H9 (cell line): Measurements from ENCODE around the gene PCBP2. TPM values are rescaled to one million over a fixed set of nuclear protein-coding genes. Genes with fewer than 3 reads are reported as not detected.

Experiments
- DNase-seq: peaks from one replicate; pipeline ENCODE4 v3.0.0-alpha.2; 2017
- H2AFZ ChIP-seq: one replicate; pipeline ENCODE4 v1.6.1; 2013; ENCODE audit warnings: mild to moderate bottlenecking, low read length, control low read depth, moderate library complexity
- H2AK5ac ChIP-seq: 2 replicates; pipeline ENCODE4 v1.6.1; 2013; ENCODE audit warnings: low read length, control low read depth, mixed read lengths; ENCODE audit not compliant: insufficient read length
- H2BK120ac ChIP-seq: one replicate; pipeline ENCODE4 v1.6.1; 2013; ENCODE audit warnings: low read depth, mild to moderate bottlenecking, low read length, control low read depth, inconsistent platforms; ENCODE audit not compliant: poor library complexity, severe bottlenecking
- H2BK12ac ChIP-seq: 2 replicates; pipeline ENCODE4 v1.6.1; 2013; ENCODE audit warnings: low read length, control low read depth, mixed read lengths, low read depth; ENCODE audit not compliant: insufficient read length
- H2BK15ac ChIP-seq: 2 replicates; pipeline ENCODE4 v1.6.1; 2013; ENCODE audit warnings: low read depth, low read length, control low read depth
- H2BK20ac ChIP-seq: one replicate; pipeline ENCODE4 v1.6.1; 2013; ENCODE audit warnings: low read depth, mild to moderate bottlenecking, low read length, control low read depth, inconsistent platforms; ENCODE audit not compliant: poor library complexity, severe bottlenecking
- H2BK5ac ChIP-seq: 2 replicates; pipeline ENCODE4 v1.6.1; 2013; ENCODE audit warnings: low read length, control low read depth, mixed read lengths; ENCODE audit not compliant: insufficient read length
- H3K14ac ChIP-seq: 2 replicates; pipeline ENCODE4 v1.6.1; 2013; ENCODE audit warnings: low read length, control low read depth; ENCODE audit not compliant: insufficient read depth
- H3K18ac ChIP-seq: 2 replicates; pipeline ENCODE4 v1.6.1; 2013; ENCODE audit warnings: low read depth, mild to moderate bottlenecking, mixed read lengths, low read length, control low read depth; ENCODE audit not compliant: insufficient read length
- H3K23ac ChIP-seq: 2 replicates; pipeline ENCODE4 v1.6.1; 2013; ENCODE audit warnings: low read length, control low read depth, mixed read lengths, low read depth; ENCODE audit not compliant: insufficient read length
- H3K23me2 ChIP-seq: 2 replicates; pipeline ENCODE4 v1.6.1; 2013; ENCODE audit warnings: low read depth, mild to moderate bottlenecking, mixed read lengths, low read length, control low read depth; ENCODE audit not compliant: insufficient read length, poor library complexity, severe bottlenecking
- H3K27ac ChIP-seq: 2 replicates; pipeline ENCODE4 v1.5.1; 2013; ENCODE audit warnings: low read length, control low read depth, mixed read lengths, low read depth; ENCODE audit not compliant: insufficient read length
- H3K27me3 ChIP-seq: 2 replicates; pipeline ENCODE4 v1.6.1; 2013; ENCODE audit warnings: low read length, control low read depth, inconsistent platforms; ENCODE audit not compliant: insufficient read depth
- H3K4ac ChIP-seq: 2 replicates; pipeline ENCODE4 v1.6.1; 2013; ENCODE audit warnings: low read depth, mild to moderate bottlenecking, control low read depth, inconsistent platforms, low read length, moderate library complexity
- H3K4me1 ChIP-seq: 2 replicates; pipeline ENCODE4 v1.6.1; 2013; ENCODE audit warnings: low read length, control low read depth, inconsistent platforms; ENCODE audit not compliant: insufficient read depth
- H3K4me2 ChIP-seq: 2 replicates; pipeline ENCODE4 v1.6.1; 2013; ENCODE audit warnings: low read length, control low read depth, mixed read lengths; ENCODE audit not compliant: insufficient read length, insufficient read depth
- H3K56ac ChIP-seq: 2 replicates; pipeline ENCODE4 v1.6.1; 2013; ENCODE audit warnings: low read depth, mild to moderate bottlenecking, mixed read lengths, low read length, control low read depth; ENCODE audit not compliant: insufficient read length
- H3K79me1 ChIP-seq: 2 replicates; pipeline ENCODE4 v1.6.1; 2013; ENCODE audit warnings: low read depth, mild to moderate bottlenecking, moderate library complexity, low read length, control low read depth, inconsistent platforms; ENCODE audit not compliant: insufficient read depth, poor library complexity, severe bottlenecking
- H3K79me2 ChIP-seq: 2 replicates; pipeline ENCODE4 v1.6.1; 2013; ENCODE audit warnings: low read length, control low read depth, inconsistent platforms; ENCODE audit not compliant: insufficient read depth
- H3K9ac ChIP-seq: 2 replicates; pipeline ENCODE4 v1.6.1; 2013; ENCODE audit warnings: low read length, control low read depth, mixed read lengths; ENCODE audit not compliant: insufficient read length; ENCODE audit errors: extremely low read depth
- H3K9me3 ChIP-seq: one replicate; pipeline ENCODE4 v1.6.1; 2013; ENCODE audit warnings: low read depth, low read length, inconsistent platforms; ENCODE audit not compliant: control insufficient read depth
- H3T11ph ChIP-seq: one replicate; pipeline ENCODE4 v1.6.1; 2013; ENCODE audit warnings: mild to moderate bottlenecking, low read length, control low read depth, inconsistent platforms
- H4K20me1 ChIP-seq: one replicate; pipeline ENCODE4 v1.6.1; 2013; ENCODE audit not compliant: control insufficient read depth, insufficient read length, insufficient read depth
- H4K5ac ChIP-seq: 2 replicates; pipeline ENCODE4 v1.6.1; 2013; ENCODE audit warnings: low read depth, mild to moderate bottlenecking, mixed read lengths, low read length, control low read depth; ENCODE audit not compliant: insufficient read length
- H4K8ac ChIP-seq: replicated peaks from 2 replicates; pipeline ENCODE4 v1.6.1; 2013; ENCODE audit warnings: low read length, control low read depth, mixed read lengths, low read depth; ENCODE audit not compliant: insufficient read length
- H4K91ac ChIP-seq: 2 replicates; pipeline ENCODE4 v1.6.1; 2013; ENCODE audit warnings: low read depth, mild to moderate bottlenecking, moderate library complexity, mixed read lengths, low read length, control low read depth; ENCODE audit not compliant: insufficient read length
- H3K27ac Mint-ChIP-seq, 3 experiments: 2 replicates in 2 of 3; 3 replicates in 1 of 3; pipeline ENCODE4 v1.8.0; 2020 to 2021; ENCODE audit warnings: mixed read lengths in 3 of 3, mild to moderate bottlenecking in 1 of 3, moderate library complexity in 1 of 3
- H3K27me3 Mint-ChIP-seq: 2 replicates; pipeline ENCODE4 v1.8.0; 2021; ENCODE audit warnings: low read depth, mild to moderate bottlenecking, moderate library complexity, mixed read lengths
- H3K36me3 Mint-ChIP-seq, 3 experiments: 2 replicates in 2 of 3; 3 replicates in 1 of 3; pipeline ENCODE4 v1.8.0; 2020 to 2021; ENCODE audit warnings: low read depth in 3 of 3, mixed read lengths in 3 of 3; ENCODE audit not compliant: insufficient read depth in 1 of 3
- H3K4me1 Mint-ChIP-seq, 2 experiments: 2 replicates each; pipeline ENCODE4 v1.8.0; 2020; ENCODE audit warnings: mixed read lengths in 2 of 2
- H3K4me3 Mint-ChIP-seq, 2 experiments: 2 replicates in 1 of 2; 3 replicates in 1 of 2; pipeline ENCODE4 v1.8.0; 2020 to 2021; ENCODE audit warnings: mild to moderate bottlenecking in 2 of 2, mixed read lengths in 2 of 2, moderate library complexity in 1 of 2
- H3K9me3 Mint-ChIP-seq, 2 experiments: 2 replicates in 1 of 2; 3 replicates in 1 of 2; pipeline ENCODE4 v1.8.0; 2020; ENCODE audit warnings: mild to moderate bottlenecking in 2 of 2, mixed read lengths in 2 of 2, moderate library complexity in 1 of 2
- WGBS: extraction: QIAGEN DNeasy Blood & Tissue Kit; methylation state at CpG from one replicate; pipeline ENCODE4 v1.1.7; 2013; ENCODE audit warnings: missing lambda C conversion rate, low lambda C conversion rate, mixed read lengths; ENCODE audit not compliant: insufficient read length; ENCODE audit errors: extremely low coverage; 5-methylcytosine and 5-hydroxymethylcytosine counted together
- total RNA-seq: library from RNA; stranded (reverse); gene quantifications from 2 replicates; pipeline ENCODE4 v1.2.1, GENCODE V29; 2021
- TF ChIP-seq, protein P1 (sequence below): fragments of 200-600 bp; sonication (generic); conservative IDR thresholded peaks from 3 replicates; pipeline ENCODE4 v1.8.0; 2021; ENCODE audit warnings: antibody characterized with exemption, mild to moderate bottlenecking

PCBP2 gene
- total RNA-seq, 1 experiment from 2014 or later: 1,207 TPM

- Mint-ChIP-seq H3K36me3 (peaks cover 83 to 99% (median 98%) of the 10 kb centered on the region in 3 experiments), H3K27me3 (no peaks in the 10 kb centered on the region), H3K27ac (peak overlapping the region in 2 of 3 experiments; percentile 15 to 92; a peak in 4 of 7 replicates), H3K9me3 (no peaks in the 10 kb centered on the region), H3K4me1 (peaks cover 47 to 71% of the 10 kb centered on the region in 2 experiments), H3K4me3 (no peak overlapping the region; a peak in 1 of 5 replicates)
- TF ChIP-seq, protein P1, sequence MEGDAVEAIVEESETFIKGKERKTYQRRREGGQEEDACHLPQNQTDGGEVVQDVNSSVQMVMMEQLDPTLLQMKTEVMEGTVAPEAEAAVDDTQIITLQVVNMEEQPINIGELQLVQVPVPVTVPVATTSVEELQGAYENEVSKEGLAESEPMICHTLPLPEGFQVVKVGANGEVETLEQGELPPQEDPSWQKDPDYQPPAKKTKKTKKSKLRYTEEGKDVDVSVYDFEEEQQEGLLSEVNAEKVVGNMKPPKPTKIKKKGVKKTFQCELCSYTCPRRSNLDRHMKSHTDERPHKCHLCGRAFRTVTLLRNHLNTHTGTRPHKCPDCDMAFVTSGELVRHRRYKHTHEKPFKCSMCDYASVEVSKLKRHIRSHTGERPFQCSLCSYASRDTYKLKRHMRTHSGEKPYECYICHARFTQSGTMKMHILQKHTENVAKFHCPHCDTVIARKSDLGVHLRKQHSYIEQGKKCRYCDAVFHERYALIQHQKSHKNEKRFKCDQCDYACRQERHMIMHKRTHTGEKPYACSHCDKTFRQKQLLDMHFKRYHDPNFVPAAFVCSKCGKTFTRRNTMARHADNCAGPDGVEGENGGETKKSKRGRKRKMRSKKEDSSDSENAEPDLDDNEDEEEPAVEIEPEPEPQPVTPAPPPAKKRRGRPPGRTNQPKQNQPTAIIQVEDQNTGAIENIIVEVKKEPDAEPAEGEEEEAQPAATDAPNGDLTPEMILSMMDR: no peak
- no peak overlapping the region for H3K4me2 ChIP-seq
- H3K18ac ChIP-seq: no peak overlapping the region
- no peak overlapping the region for H3K23ac ChIP-seq
- H3T11ph ChIP-seq: no peak overlapping the region
- H3K56ac ChIP-seq: no peak overlapping the region
- no peaks in the 10 kb centered on the region for H3K9me3 ChIP-seq
- no peaks in the 10 kb centered on the region for H3K27me3 ChIP-seq
- no peak overlapping the region for H2AFZ ChIP-seq
- H3K4ac ChIP-seq: no peak overlapping the region
- WGBS: no CpG with 5 or more reads among the region's 11 CpGs
- no peak overlapping the region for H2AK5ac ChIP-seq
- no peak for DNase-seq
- H3K23me2 ChIP-seq: no peaks in the 10 kb centered on the region
- H4K8ac ChIP-seq: no peak overlapping the region
- H2BK12ac ChIP-seq: no peak overlapping the region
- H4K20me1 ChIP-seq: no peaks in the 10 kb centered on the region
- H2BK120ac ChIP-seq: no peak overlapping the region
- H4K5ac ChIP-seq: no peak overlapping the region
- H3K9ac ChIP-seq: no peak overlapping the region
- no peak overlapping the region for H2BK15ac ChIP-seq
- H3K79me2 ChIP-seq: peaks cover 3% of the 10 kb centered on the region
- H2BK5ac ChIP-seq: no peak overlapping the region
- no peak overlapping the region for H4K91ac ChIP-seq
- no peak overlapping the region for H3K27ac ChIP-seq
- H3K79me1 ChIP-seq: peaks cover 22% of the 10 kb centered on the region
- no peak overlapping the region for H2BK20ac ChIP-seq
- no peaks in the 10 kb centered on the region for H3K4me1 ChIP-seq
- H3K14ac ChIP-seq: no peak overlapping the region
Measured at GRCh38 chr12:53464685-53465418, 12.9 kb downstream of the PCBP2 start.
